ENCODE data around the gene FAR2. TPM values are rescaled to one million over a fixed set of nuclear protein-coding genes. Genes with fewer than 3 reads are reported as not detected.
"Not testable (repeated sequence)": the region's sequence is repeated elsewhere in the genome, so short reads cannot be mapped to it uniquely, and the experiment has no call there.

The FAR2 gene
- total RNA-seq, 2 donors from 2014 or later = 3.0 to 10.0 TPM

DNA sequence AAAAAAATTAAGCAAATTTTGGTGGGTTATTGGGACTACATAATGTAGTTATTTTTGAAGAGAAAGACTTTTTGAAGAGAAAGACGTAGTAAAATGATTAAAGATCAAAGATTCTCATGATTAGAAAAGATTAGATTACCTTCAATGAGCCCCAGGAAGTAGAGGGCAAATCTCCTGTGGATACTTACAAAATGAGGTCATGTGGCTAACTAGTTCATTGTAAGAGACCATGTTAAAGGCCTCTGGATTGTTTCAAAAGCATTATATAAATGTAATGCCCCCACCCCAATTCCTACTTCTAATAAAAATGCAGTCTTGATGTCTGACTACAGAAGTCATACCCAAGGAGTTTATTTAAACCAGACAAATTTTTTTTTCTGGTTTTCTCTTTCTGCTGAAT is 138.5 kb downstream of the FAR2 start:
- no peak overlapping the region for H3K4me3 ChIP-seq
- H3K27me3 ChIP-seq = no peaks in the 10 kb centered on the region
- DNase-seq (ENCODE audit: low spot score) = no peak
- TF ChIP-seq, protein P1, sequence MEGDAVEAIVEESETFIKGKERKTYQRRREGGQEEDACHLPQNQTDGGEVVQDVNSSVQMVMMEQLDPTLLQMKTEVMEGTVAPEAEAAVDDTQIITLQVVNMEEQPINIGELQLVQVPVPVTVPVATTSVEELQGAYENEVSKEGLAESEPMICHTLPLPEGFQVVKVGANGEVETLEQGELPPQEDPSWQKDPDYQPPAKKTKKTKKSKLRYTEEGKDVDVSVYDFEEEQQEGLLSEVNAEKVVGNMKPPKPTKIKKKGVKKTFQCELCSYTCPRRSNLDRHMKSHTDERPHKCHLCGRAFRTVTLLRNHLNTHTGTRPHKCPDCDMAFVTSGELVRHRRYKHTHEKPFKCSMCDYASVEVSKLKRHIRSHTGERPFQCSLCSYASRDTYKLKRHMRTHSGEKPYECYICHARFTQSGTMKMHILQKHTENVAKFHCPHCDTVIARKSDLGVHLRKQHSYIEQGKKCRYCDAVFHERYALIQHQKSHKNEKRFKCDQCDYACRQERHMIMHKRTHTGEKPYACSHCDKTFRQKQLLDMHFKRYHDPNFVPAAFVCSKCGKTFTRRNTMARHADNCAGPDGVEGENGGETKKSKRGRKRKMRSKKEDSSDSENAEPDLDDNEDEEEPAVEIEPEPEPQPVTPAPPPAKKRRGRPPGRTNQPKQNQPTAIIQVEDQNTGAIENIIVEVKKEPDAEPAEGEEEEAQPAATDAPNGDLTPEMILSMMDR (IDR thresholded peaks at IDR 0.05) = no peak
- H3K27ac ChIP-seq = no peak overlapping the region
- H3K9me3 ChIP-seq = no peaks in the 10 kb centered on the region
- no peaks in the 10 kb centered on the region for H3K36me3 ChIP-seq
- no peaks in the 10 kb centered on the region for H3K4me1 ChIP-seq

DNA sequence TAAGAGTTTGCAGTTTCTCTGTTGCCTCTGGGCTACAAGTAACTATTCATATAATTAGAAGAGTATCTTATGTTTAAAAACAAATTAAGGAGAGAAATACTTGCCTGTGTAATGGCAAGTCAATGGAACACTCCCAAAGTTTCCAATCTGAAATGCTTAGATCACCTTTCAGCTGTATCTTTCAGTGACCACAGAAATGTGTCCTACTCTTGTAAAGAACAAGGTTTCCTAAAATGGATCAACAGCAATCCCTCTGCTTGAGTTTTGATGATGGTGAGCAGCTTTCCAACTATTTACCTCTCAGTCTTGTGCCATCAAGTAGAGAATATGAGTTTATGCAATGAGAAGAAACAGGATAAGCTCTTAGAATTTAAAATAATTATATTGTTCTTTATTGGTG is 139.0 kb downstream of the FAR2 start:
- Histone ChIP-seq H3K27me3 (no peaks in the 10 kb centered on the region), H3K27ac (no peak overlapping the region), H3K4me3 (no peak overlapping the region), H3K36me3 (no peaks in the 10 kb centered on the region), H3K4me1 (no peaks in the 10 kb centered on the region), H3K9me3 (no peaks in the 10 kb centered on the region)
- TF ChIP-seq, protein P1 (IDR thresholded peaks at IDR 0.05) = no peak
- no peak for DNase-seq (ENCODE audit: low spot score)

DNA sequence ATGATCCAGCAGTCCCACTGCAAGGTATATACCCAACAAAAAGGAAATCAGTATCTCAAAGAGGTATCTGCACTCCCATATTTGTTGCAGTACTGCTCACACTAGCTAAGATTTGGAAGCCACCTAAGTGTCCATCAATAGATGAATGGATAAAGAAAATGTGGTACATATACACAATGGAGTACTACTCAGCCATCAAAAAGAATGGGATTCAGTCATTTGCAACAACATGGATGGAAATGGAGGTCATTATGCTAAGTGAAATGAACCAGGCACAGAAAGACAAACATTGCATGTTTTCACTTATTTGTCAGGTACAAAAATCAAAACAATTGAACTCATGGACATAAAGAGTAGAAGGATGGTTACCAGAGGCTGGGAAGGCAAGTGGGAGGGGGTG is 141.4 kb downstream of the FAR2 start:
- not testable (repeated sequence) for H3K4me3 ChIP-seq; H3K4me1 ChIP-seq; H3K9me3 ChIP-seq; H3K27me3 ChIP-seq; DNase-seq (ENCODE audit: low spot score); H3K36me3 ChIP-seq; H3K27ac ChIP-seq

DNA sequence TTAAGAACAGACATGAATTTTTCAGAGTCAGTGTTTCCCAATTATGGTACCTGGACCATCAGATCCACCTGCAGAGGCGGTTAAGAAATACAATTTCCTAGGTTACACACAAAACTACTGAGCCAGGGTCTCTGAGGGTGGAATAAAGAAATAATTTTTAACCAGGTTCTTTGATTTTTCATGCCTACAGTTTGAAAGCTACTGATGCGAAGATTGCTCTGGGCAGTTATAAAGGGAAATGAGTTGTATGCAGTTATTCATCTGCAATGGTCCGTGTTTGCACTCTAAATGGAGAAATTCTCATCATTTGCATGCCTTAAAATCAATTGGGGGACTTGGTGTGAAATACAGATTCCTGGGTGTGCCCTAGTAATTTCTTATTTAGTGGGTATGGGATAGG is 142.1 kb downstream of the FAR2 start:
- TF ChIP-seq, protein P1 (IDR thresholded peaks at IDR 0.05) = no peak
- no peaks in the 10 kb centered on the region for H3K36me3 ChIP-seq
- DNase-seq (ENCODE audit: low spot score) = no peak
- H3K27me3 ChIP-seq = no peaks in the 10 kb centered on the region
- no peak overlapping the region for H3K4me3 ChIP-seq
- no peaks in the 10 kb centered on the region for H3K9me3 ChIP-seq
- H3K4me1 ChIP-seq = no peaks in the 10 kb centered on the region
- H3K27ac ChIP-seq = no peak overlapping the region

DNA sequence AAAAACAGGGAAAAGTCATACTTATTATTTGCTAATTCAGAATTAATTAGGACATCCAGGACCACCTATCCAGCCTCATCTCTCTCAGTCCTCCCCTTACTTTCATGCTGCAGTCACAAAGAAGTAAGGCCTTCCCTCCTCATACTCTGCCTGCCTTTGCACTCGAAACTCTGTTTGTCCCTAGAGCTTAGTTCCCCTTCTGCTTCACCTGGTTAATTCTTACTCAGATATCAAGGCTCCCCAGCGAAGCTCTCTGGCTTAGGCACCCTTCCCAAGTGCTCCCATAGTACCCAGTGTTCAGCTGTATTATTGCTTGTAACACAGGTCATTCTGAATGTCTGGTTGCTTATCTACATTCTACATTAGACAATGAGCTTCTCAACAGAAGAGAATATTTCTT is 150.6 kb downstream of the FAR2 start:
- Histone ChIP-seq H3K36me3 (no peaks in the 10 kb centered on the region), H3K4me1 (no peaks in the 10 kb centered on the region), H3K4me3 (no peak overlapping the region), H3K27me3 (no peaks in the 10 kb centered on the region), H3K27ac (no peak overlapping the region), H3K9me3 (no peaks in the 10 kb centered on the region)
- no peak for DNase-seq (ENCODE audit: low spot score)
- TF ChIP-seq, protein P1 (IDR thresholded peaks at IDR 0.05) = no peak

DNA sequence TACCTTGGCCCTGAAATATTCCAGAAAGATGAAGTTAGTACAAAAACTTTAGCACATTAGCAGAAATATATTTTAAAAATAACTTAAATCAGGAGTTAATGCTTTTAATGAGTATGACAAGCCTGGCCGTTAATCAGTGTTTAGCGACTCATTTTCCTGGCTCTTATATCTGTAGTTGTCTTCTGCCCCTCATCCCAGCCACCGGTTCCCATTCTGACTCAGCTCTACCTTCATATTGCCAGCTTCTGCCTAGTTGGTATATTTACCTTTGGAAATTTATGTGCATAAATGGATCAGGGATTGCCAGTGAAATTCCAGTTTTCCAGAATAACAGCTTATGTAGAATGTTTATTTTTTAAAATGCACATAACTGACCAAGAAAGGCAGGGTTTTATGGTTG is 152.0 kb downstream of the FAR2 start:
- DNase-seq (ENCODE audit: low spot score) = no peak
- no peaks in the 10 kb centered on the region for H3K36me3 ChIP-seq
- H3K27ac ChIP-seq = no peak overlapping the region
- H3K4me3 ChIP-seq = no peak overlapping the region
- H3K4me1 ChIP-seq = no peaks in the 10 kb centered on the region
- H3K27me3 ChIP-seq = no peaks in the 10 kb centered on the region
- TF ChIP-seq, protein P1 (IDR thresholded peaks at IDR 0.05) = no peak
- H3K9me3 ChIP-seq = no peaks in the 10 kb centered on the region

Measured in right atrium auricular region (tissue), 2 donors.